ENCODE measurements around the gene HDDC3.
"Not testable (repeated sequence)": the region's sequence is repeated elsewhere in the genome, so short reads cannot be mapped to it uniquely, and the experiment has no call there.

Gene HDDC3

DNA sequence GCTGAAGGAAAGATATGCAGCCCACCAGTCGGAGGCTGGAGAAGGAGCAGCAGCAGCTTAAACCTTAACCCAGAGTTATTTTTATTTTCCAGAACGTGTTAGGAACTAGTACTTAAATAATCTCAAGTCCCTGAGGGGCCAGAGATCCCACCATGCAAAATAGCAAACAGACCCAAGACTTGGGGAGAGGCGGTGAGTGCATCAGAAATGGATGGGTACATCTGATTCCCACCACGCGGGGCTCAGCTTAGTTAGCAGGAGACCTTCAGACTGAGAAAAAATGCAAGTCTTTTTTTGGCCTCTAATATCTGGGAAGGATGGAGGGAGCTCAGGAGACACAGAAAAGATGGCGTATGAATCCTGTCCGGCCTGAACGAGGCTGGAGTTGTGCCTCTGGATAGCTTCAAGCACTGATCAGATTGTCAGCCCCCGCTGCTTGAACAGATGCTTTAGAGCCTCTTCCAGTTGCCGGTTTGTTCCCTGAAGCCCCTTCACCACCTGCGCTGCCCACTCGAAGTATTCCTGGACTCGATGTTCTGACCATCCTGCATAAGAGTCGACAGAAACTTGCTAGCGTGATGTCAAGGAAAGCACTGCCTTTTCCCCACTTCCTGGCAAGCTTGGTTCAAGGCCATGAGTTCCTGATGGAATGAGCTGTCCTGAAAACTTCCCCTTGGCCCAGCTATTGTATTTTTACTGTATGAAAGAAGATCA, 1.3 kb downstream of the HDDC3 start:
- no peak for DNase-seq (ENCODE audit: low read depth in 2 of 2)

DNA sequence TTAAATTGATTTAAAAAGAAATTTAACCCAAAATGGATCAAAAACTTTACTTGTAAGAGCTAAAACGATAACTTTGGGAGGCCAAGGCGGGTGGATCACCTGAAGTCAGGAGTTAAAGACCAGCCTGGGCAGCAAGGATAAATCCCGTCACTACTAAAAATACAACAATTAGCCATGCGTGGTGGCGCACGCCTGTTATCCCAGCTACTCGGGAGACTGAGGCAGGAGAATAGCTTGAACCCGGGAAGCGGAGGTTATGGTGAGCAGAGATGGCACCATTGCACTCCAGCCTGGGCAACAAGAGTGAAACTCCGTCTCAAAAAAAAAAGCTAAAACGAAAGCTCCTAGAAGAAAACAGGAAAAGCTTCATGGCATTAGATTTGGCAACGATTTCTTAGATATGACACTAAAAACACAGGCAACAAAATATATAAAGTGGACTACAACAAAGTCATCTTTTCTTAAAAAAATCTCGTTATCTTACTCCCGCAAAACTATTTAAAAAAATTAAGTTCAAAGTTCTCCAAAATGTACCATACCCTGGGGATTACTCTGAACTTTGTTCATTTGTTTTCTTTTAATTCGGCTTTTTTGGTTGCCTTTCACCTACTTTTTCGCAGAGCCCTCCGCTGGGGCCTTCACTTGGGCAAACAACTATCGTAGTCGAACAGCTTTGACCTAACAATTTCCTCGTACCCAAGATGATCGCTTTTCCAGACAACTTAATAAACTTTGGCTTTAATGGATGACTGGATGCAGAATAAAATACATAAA, 2.9 kb downstream of the HDDC3 start:
- DNase-seq (ENCODE audit: low read depth in 2 of 2): no peak

DNA sequence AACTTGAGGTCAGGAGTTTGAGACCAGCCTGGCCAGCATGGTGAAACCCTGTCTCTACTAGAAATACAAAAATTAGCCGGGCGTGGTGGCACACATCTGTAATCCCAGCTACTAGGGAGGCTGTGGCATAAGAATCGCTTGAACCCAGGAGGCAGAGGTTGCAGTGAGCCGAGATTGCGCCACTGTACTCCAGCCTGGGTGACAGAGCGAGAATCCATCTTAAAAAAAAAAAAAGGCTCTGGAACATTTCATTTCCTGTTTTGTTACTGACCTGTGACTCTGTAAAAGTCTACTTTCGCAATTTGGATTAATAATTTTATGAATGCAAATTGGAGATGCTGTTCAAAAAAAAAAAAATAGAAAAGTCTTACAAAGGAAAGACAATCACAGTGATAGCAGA, 4.2 kb downstream of the HDDC3 start:
- DNase-seq (ENCODE audit: low read depth in 2 of 2): not testable (repeated sequence)

DNA sequence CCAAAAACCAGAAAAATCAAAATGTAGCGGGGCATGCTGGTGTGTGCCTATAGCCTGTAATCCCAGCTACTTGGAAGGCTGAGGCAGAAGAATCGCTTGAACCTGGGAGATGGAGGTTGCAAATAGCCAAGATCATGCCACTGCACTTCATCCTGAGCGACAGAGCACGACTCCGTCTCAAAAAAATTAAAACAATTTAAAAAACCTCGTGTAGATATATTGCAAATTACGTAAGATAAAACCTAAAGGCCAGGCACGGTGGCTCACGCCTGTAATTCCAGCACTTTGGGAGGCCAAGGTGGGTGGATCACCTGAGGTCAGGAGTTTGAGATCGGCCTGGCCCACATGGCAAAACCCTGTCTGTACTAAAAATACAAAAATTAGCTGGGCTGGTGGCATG, 5.6 kb downstream of the HDDC3 start:
- not testable (repeated sequence) for DNase-seq (ENCODE audit: low read depth in 2 of 2)

DNA sequence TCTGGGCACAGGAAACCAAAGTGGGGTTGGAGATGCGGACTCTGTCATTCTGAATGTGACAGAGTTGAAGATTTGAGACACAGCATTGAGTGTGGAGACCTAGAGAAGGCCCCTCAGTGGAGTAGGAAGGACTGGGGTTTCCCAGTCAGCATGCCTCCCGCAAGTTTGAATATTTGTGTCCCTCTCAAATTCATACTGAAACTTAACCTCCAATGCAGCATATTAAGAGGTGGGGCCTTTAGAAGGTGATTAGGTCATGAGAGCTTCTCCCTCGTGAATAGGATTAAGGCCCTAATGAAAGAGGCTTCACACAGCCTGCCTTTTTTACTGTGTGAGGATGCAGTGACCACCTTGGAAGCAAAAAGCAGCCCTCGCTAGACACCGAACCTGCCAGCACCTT, 8.0 kb downstream of the HDDC3 start:
- no peak for DNase-seq (ENCODE audit: low read depth in 2 of 2)

DNA sequence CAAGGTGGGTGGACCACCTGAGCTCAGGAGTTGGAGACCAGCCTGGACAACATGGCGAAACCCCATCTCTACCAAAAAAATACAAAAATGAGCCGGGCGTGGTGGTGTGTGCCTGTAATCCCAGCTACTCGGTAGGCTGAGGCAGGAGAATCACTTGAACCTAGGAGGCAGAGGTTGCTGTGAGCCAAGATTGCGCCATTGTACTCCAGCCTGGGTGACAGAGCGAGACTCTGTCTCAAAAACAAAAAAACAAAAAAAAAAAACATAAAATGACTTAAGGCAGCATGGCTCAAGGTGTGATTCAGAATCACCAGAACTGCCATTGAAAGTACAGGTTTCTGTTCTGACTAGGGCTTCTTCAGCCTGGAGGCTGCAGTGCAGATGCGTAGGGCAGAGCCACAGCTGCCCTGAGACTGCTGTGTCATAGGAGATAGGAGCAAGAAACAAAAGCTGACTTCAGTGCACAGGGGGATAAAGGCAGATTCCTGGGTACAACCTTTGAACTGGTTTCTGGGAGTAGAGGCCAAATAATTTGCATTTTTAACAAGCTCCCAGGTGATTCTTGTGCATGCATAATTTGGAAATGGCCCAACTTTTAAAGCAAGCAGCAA, 9.5 kb downstream of the HDDC3 start:
- peak in 1 of 2 donors; percentile 35 for DNase-seq (ENCODE audit: low read depth in 2 of 2)

DNA sequence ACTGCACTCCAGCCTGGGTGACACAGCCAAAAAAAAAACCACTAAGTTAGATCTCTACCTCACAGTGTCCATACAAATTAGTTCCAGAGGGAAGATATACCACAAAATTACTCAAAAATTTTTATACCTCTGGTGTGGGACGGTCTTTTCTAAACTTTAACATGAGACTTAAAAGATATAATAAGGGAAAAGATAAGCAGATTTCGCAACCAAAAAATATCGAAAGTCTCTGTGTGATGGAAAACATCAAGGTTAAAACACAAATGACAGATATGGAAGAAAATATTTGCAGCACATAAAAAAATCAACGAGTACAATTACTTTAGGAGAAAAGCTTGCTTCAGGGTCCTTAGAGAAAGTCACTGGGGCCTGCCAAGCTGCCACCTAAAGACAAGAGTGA, 10.5 kb downstream of the HDDC3 start:
- no peak for DNase-seq (ENCODE audit: low read depth in 2 of 2)

DNA sequence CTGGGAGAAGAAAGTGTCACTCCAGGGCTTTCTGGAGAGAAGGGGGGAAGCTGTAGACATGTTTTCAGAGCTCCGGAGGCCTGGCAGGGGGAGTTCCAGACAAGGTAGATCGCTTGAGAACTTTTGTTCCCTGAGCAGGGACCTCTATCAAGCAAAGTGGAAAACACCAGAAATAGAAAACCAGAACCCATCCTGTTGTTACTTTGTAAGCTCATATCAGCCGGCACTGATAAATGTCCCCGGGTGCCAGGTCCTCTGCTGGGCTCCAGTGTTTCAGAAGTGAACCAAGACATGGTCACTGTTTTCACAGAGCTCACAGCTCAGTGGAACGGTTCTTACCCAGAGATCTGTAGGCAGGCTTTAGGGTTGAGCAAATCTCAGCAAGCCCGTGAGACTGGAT, 13.5 kb downstream of the HDDC3 start:
- no peak for DNase-seq (ENCODE audit: low read depth in 2 of 2)

DNA sequence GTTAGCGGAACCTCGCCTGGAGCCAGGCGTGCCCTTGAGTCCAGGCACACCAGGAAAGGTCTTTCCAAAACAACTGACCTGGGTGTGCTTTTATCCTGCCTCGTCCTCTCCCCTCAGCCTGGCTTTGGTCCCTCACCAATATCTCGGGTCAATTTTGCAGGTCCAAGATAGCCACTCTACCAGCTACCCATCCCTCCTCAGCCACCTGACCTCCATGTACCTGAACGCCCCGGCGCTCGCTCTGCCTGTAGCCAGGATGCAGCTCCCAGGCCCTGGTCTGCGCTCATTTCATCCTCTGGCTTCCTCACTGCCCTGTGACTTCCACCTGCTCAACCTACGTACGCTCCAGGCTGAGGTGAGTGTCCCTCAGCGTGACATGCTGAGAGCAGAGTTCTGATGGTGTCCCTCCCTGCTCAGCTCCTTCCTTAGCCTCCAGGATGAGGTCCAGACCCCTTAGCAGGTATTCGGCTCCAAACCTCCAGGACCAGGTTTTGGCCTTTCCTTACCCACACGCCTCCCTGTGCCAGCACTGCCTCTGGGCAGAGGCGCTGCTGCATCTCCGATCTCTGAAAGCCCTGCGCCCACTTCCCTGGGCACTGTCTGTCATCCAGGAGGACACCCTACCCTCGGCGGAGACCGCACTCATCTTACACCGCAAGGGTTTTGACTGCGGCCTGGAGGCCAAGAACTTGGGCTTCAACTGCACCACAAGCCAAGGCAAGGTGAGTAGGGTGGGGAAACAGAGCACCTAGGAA, 14.1 kb downstream of the HDDC3 start:
- no peak for DNase-seq (ENCODE audit: low read depth in 2 of 2)

DNA sequence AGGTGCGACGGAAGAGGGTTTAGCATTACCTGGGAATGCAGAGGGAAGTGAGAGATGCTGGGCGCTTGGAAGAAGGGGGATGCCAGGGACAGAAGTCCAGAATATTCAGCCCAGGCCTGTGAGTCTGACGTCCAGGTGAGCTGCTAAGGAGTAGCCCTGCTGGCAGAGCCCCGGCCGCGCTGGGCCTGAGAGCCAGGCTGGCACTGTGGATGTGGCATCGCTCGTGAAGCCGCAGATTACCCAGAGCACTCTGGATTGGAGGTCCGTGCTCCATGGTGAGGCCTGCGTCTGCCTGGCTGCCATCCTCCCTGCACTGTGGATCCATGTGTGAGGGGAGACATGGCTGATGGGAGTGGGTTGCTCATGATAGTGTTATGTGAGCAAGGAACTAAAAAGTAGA, 14.8 kb downstream of the HDDC3 start:
- DNase-seq (ENCODE audit: low read depth in 2 of 2): no peak

DNA sequence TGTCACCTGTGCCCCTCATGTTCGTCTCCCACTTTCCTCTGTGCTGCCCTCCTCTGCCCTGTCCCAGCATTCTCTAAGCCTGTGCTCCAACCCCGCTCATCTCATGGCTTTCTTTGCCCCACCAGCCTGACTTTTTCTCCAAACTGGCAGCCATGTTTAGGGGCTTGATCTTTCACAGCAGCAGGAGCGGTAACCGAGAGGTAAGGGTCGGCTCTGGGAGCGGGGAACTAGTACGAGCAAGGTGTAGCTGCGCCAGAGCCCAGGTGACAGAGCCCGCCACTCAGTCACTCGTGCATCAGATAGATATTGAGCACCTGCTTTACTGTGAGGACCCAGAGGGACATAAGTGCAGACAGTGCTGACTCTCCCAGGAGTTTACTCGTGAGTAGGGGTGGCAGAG, 15.9 kb downstream of the HDDC3 start:
- DNase-seq (ENCODE audit: low read depth in 2 of 2): no peak

DNA sequence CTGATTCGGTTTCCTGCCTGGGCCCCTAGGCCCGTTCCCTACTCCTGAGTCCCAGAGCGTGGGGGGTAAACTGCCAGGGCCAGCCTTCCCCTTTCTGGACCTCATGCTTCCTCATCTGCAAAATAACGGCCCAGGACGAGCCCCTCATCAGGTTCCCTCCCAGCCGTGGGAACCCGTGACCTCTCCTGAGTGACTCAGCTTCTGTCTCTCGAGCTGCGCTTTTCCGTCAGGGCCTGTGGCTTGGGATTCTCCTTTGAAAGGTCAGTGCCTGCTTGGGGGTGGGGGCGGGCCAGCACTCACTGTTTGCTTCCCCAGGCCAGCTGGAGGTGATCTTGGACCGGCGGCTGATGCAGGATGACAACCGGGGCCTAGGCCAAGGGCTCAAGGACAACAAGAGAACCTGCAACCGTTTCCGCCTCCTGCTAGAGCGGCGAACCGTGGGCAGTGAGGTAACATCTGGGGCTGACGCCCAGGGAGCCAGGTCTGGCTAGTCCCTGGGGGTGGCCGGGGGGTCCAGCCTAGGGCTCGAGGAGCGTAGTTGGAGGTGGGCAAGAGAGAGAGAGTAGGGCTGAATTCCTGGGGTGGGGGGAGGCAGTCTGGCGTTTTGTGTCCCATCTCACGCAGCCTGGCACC, 16.4 kb downstream of the HDDC3 start:
- DNase-seq (ENCODE audit: low read depth in 2 of 2): no peak

DNA sequence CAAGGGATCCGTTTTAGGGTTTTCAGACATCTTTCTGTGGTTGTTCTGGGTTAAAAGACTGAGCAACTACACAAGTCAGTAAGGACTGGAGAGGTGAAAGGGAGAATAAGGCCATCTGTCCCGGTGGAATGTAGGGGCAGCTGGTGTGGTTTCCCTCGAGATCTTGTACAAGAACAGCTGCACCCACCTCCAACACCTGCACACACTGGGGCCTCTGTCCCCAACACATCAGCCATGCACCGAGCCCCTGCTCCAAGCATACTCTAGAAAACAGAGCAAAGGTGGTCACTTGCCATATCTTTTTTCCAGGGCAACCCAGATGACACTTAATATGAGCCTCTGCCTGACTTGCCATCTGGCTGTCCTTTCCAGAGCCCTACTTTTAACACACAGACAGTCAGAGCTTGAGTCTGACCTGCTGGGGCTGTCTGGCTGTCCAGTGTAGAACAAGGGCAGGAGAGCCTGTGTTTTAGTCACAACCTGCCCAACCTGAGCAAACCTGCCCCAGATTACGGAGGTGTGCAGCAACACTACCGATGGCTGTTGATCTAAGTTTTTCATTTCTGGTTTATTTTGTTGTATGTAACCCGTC, 17.0 kb downstream of the HDDC3 start:
- DNase-seq (ENCODE audit: low read depth in 2 of 2): no peak

DNA sequence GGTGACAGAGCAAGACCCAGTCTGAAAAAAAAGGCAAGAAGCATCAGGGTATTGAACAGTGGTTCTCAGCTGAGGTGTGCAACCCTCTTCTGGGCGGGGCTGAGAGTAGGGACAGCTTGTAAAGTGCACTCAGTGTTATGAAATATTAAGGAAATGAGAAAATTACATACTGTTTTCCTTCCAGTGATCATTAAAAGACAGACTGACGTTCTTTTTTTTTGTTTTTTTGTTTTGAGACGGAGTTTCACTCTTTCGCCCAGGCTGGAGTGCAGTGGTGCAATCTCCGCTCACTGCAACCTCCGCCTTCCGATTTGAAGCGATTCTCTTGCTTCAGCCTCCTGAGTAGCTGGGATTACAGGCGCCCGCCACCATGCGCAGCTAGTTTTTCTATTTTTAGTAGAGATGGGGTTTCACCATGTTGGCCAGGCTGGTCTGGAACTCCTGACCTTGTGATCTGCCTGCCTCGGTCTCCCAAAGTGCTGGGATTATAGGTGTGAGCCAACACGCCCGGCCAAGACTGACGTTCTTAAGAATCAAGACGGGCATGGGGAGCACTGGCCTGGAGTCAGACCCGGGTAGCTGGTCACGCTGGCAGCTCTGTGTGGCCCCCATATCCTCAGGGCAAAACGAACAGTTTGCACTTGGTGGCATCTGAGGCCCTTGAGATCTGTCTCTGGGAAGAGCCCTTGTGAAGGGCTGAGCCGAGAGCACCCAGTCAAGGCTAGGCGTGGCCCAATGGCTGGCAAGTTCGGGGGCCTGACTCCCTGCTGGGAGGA, 17.9 kb downstream of the HDDC3 start:
- no peak for DNase-seq (ENCODE audit: low read depth in 2 of 2)

DNA sequence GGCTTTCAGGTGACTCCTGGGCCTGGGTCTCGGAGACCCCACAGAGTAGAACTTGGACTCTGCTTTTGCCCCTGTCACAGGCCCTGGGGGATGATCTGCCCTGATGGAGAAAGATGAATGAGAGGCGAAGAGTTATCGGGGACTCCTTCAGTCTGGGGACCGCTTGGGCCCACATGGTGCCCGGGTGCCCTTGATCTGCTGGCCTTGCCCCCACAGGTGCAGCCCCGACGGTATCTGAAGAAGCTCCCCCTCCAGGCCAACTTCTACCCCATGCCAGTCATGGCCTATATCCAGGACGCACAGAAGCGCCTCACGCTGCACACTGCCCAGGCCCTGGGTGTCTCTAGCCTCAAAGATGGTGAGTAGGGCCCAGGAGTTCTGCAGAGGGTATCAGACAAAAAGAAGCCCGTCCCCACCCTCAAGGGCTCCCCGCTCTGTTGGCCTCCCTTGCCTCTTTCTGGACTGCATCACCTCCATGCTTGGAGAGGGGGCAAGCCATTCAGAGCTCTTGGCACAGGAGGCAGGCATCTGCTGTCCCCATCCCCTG, 18.9 kb downstream of the HDDC3 start:
- no peak for DNase-seq (ENCODE audit: low read depth in 2 of 2)

DNA sequence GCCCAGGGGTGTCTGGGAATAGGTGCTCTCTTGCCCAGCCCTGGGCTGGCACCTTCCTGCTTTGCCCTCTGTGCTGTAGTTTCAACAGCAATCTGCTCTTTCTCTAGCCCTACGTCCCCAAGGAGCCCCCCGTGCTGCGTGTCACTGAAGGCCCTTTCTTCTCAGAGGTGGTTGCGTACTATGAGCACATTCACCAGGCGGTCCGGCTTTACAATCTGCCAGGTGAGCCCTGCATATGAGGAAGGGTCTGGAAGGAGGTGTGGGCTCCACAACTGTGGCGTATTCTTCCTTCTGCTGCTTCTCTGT, 19.6 kb downstream of the HDDC3 start:
- no peak for DNase-seq (ENCODE audit: low read depth in 2 of 2)

DNA sequence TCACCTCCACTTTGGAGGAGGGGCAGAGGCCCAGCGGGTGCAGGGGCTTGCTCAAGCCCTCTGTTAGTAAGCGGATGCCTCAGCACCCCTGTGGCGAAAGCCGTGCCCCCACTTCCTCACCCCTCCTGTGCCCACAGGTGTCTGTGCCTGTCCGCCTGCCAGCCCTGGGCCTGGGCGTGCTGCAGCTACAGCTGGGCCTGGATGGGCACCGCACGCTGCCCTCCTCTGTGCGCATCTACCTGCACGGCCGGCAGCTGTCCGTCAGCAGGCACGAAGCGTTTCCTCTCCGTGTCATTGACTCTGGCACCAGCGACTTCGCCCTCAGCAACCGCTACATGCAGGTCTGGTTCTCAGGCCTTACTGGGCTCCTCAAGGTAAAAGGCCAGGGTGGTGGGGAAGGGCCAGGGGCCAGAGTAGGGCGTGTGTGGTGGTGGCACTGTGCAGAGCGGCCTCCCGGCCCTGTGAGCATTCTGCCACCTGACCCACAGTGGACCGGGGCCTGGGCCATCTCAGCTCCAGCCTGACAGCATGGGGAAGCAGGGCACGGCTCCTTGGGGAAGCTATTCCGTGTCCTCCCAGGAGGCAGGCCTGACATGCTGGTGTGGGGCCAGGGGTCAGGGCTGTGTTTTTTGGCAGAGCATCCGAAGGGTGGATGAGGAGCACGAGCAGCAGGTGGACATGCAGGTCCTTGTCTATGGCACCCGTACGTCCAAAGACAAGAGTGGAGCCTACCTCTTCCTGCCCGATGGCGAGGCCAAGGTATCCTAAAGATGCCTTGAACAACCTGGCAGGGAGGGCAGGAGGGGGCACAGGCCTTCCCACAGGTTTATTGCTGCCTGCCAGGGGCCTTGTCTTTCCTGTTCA, 20.2 kb downstream of the HDDC3 start:
- DNase-seq (ENCODE audit: low read depth in 2 of 2): no peak

DNA sequence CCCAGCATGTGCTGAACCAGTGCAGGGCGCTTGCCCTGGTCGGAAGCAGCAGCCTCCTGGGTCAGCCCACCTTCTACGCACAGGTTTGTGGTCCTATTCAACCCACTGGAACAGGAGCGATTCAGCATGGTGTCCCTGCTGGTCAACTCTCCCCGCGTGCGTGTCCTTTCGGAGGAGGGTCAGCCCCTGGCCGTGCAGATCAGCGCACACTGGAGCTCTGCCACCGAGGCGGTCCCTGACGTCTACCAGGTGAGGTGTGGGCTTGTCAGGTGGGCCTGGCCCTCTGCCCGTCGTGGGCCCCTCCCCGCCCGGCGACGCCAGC, 21.1 kb downstream of the HDDC3 start:
- no peak for DNase-seq (ENCODE audit: low read depth in 2 of 2)

DNA sequence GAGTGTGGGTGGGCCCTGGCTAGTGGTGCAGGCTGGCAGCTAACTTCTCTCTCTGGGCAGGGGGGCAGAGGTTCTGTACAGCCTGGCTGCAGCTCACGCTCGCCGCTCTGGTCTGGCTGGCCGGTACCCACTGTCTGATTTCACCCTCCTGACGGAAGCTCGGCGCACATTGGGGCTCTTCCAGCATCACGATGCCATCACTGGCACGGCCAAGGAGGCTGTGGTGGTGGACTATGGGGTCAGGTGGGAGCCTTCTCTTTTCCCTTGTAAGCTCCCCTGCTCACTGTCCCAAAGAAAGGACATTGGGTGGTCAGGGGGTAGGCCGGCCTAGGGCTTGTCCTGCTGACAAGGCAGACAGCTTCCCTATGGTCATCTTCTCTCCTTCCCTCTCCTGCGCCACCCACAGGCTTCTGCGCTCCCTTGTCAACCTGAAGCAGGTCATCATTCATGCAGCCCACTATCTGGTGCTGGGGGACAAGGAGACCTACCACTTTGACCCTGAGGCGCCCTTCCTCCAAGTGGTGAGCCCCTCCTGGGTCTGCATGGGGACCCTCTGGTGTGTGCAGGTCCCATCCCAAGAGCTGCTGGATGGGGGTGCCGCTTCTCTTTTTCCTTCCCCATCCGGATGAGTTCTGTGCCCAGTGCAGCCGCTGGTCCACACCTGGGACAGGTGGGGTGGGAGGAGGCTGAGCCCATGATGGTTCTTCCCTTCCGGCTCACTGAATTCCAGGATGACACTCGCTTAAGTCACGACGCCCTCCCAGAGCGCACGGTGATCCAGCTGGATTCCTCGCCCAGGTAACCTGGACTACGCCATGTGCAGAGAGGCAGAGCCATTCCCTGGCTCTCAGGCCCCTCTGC, 21.7 kb downstream of the HDDC3 start:
- no peak for DNase-seq (ENCODE audit: low read depth in 2 of 2)

All from stimulated activated CD4-positive, alpha-beta T cell treated with anti-CD3 and anti-CD28 coated beads, Interleukin-15, amount 100 ng/mL, for 48 hours (primary cell).